Activated CD8-positive, alpha-beta memory T cell treated with anti-CD3 and anti-CD28 coated beads for 4 hours (primary cell): ENCODE data around the gene ATF5.

ENCODE experiments used
- DNase-seq, 2 donors: peaks; one replicate each; pipeline ENCODE4 v3.0.0-alpha.2; 2020; ENCODE audit warnings: low read depth in 2 of 2

The ATF5 gene

DNA sequence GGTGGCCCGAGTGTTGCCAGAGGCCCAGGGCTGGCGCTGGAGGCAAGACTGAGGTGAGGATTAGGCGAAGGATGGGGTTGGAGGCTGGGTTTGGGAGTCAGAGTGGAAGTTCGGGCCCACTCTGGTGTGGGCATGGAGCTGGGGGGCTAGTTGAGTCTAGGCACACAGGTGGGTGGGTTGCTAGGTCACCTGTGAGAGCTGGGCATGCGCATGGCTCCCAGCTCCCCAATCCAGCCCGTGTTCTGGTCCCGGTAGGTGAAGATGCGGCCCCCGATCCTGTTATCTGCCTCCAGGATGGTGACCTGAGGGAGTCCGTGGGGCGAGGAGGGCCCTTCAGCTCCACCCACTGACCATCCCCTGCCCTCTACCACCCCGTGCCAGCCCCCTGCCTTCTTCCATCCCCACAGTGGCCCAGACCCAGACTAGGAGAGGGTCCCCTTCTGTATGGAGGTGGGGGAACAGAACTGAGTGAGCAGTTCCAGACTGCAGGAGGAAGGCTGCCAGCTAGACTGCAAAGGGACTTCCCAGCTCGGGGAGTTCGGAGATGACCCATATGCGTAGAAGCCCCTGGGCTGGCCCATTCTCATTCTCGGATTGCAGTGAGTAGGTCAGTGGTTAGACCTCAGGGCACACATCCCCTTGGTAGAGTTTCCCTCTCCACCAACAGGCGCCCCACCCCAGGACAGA is 34.0 kb upstream of the ATF5 start:
- DNase-seq: no peak

DNA sequence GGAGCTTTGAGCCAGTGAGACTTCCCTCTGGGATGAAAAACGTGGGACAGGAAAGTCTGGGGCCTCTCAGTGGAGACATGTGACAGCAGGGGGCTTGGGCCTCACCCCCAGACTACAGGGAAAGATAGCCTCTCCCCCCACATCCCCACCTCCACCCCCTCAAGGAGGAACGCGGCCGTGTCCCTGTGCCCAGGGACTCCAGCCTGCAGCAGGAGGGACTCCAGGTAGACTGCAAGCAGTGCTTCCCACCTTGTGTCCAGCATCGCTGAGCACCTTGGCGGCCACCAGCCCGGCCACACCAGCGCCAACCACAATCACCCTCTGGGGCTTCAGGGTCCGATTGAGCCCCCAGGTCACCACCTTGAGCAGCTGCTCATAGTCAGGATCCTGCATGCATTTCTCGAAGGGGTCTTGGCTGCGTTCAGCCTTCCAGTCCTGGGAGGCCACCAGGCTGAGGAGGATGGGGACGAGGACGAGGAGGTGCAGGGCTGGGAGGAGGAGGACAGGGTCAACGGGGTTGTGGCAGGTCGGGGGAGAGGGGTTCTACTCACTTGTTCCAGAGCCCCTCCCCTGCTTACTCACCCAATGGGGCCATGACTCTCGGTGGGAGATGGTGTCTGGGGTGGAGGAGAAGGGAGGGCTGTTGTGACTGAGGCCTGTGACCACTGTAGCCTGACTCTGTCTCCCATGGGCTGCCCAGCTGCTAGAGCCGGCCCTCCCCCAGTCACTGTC is 33.3 kb upstream of the ATF5 start:
- no peak for DNase-seq

GRCh38 chr19:49896863-49897621 is 32.0 kb upstream of the ATF5 start, which contains the start of gene IL4I1:
TSS of gene IL4I1 (minus strand) at chr19:49896887. CDS start at chr19:49896160, 727 bp downstream.
- peak; percentile 31 to 48 for DNase-seq

DNA sequence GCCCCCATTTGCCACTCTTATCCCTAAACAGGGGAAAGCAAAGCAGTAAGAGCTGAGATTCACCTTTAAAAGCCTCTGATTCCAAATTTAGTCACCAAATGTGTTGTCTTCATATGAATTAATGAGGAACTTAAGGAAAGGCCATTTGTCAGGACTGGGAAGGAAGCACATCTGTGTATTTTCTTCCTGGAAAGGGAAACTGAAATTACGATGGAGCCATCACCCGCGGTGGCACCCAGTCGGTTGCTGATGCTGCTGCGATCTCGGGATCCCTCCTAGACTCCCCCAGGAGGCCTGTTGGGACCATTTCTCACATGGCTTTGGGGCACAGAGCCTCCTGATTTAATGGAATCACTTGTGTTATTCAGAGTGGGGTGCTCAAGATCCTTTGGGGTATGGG is 24.9 kb upstream of the ATF5 start:
- DNase-seq: no peak

- DNase-seq: no peak
These were observed 22.0 kb upstream of the ATF5 start for GRCh38 chr19:49906879-49907564.

GRCh38 chr19:49907745-49908446 is 21.1 kb upstream of the ATF5 start:
- no peak for DNase-seq

- no peak for DNase-seq
These were observed 20.3 kb upstream of the ATF5 start for GRCh38 chr19:49908480-49909420.

DNA sequence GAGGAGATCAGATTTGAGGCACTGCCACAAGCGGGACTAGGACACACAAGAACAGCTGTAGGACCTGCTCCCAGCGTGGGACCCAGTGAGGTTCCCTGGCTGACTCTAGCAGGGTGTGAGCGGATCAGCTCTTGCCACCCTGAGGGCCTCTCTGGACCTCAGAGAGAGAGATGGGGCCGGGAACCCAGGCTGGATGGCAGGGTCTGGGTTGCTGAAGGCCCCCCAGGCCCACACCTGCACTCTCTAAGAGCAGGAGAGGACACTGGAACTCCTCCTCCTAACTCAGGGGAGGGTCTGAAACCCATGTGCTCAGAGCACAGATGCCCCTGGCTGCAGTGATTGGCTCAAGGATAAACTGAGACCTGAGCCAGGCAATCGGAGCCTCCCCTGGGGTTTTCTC is 18.8 kb upstream of the ATF5 start:
- DNase-seq: no peak

DNA sequence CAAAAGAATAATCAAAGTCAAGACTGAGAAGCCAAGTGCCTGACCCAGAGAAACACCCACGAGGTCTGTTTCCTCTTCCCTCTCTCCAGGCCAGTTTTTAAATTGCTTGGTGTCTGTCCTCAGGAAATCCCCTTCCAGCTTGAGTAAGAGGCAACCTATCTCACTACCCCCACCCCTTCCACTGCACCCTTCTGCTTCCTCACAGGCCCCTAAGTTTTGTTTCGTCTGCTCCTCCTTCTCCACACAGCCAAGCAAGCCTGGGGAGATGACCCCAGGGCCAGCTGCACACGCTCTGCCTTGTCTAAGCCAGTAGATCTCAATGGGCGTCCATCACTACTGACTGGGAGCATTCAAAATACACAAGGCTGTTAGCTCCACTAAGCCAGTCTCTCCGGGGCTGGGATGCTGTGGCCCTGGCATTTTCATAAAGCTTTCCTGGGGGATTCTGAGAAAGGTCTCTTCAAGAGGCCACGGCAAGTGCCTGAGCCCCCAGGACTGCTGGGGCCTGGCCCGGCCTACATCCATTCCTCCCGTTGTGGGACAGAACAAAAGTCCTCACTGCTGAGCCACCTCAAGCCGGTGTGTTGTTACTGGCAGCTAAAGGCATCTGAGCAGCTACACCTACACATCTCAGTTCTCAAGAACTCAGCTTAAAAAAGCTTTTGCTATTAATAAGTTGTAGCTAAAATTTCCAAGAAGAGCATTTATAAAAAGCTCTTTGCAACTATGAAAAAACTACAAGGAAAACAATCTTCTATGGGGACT is 17.4 kb upstream of the ATF5 start:
- DNase-seq: no peak

DNA sequence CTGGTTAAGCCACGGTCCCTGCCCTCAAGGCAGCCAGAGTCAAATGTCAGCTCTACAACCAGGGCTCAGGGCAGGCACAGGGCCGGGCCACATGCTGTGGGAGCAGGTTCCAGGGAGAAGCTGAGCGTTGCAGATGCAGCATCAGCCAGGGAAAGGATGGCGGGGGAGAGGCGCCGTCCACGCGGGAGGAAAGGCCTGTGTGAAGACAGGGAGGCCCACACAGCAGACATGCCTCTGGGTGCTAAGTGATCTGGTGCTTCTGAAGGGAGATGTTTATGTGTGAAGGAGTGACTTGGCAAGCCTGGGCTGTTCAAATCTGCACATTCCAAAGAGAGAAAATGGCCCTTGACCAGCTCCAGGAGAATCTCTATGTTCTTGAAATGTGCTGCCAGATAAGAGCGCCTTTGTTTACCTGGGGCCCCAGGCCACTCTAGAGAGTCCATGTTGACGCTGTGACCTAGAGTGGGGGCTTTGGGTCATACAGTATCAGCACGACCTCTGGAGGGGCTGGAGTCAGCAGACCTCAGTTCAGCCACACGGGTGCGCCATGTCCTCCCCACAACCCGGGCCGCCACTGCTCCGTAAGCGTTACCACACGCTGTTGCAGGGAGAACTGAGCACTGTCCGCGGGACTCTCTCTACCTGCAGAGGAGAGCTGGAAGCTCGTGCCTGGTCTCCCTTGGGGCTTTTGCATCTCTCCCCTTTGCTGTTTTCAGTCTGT is 15.9 kb upstream of the ATF5 start:
- no peak for DNase-seq

DNA sequence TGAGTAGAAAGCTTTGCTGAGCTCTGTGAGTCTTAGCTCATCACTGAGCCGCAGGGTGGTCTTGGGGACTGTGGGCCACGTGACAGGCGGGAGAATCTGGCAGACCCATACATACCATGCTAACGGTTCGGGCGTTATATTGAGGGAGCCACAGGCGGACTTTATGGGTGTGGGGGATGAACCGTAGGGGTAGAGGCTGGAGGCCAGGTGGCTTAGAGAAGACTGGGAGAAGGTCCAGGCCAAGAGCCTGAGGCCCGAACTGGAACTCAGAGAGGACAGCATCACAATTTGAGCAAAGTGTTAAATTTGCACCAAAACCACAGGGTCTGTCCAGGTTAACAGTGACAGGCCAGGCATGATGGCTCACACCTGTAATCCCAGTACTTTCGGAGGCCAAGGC is 15.3 kb upstream of the ATF5 start:
- DNase-seq: no peak

DNA sequence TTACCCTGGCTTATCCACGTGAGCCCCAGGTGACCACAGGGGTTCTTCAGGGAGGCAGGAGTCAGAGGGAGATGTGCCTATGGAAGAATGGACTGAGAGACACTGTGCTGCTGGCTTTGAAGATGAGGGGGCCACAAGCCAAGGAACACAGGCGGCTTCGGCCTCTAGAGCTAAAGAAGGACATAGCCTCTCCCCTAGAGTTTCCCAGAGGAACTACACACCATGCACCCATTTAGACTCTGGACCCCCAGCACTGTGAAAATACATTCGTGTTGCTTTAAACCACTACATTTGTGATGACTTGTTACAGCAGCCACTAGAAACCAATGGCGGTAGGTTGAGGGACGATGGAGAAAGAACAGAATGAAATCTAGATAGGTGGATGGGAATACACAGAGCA is 13.7 kb upstream of the ATF5 start:
- no peak for DNase-seq

- no peak for DNase-seq
These were observed 11.9 kb upstream of the ATF5 start for GRCh38 chr19:49916839-49917733.

GRCh38 chr19:49918089-49918488 is 10.9 kb upstream of the ATF5 start:
- DNase-seq: no peak

DNA sequence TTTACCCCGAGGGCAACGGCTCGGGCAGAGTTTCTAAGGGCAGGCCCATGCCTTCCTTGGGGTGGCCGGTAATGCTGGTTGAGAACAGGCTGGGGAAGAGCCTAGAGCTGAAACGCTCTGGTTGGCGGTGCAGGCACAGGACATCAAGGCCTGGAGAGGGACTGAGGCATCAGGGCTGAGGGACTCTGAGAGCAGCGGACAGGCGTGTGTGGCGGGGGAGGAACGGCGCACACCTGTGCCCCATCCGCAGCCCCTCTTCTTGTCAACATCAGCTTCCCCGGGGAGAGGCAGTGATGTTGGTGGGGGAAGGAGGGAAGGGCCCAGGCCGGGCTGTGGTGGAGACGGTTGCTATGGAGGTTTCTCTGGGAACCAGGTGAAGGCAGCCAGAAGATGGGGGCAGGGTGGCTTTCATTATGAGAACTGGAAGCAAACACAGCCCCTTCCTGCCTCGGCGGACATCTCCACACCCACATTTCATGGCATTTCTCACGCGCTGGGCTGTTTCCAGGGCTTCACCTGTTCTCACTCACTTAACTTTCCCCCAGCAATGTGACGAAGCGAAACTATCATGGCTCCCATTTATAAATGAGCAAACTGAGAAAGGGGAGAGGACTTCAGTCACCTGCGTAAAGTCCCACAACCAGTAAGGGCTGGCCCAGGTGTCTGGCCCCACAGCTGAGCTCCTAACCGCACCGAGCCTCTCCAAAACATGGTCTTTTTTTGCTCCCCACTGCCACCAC is 8.2 kb upstream of the ATF5 start:
- DNase-seq: no peak

GRCh38 chr19:49921871-49922795 is 6.9 kb upstream of the ATF5 start:
- DNase-seq: no peak
